HG03442 (cell line): ENCODE data around the gene SLC31A1.
A peak's percentile ranks its signal among the peaks of the same experiment; 100 is the strongest.
"Not testable (repeated sequence)": the region's sequence is repeated elsewhere in the genome, so short reads cannot be mapped to it uniquely, and the experiment has no call there.

Source experiments
- ATAC-seq: cut with Tn5 transposase; IDR thresholded peaks from one replicate; pipeline ENCODE4 v1.9.1; 2021; ENCODE audit warnings: mild to moderate bottlenecking, moderate library complexity; ENCODE audit not compliant: unreplicated experiment

SLC31A1 gene

GRCh38 chr9:113219969-113220368 lies 1.4 kb upstream of the SLC31A1 start:
- ATAC-seq, result peak; percentile 54

GRCh38 chr9:113220467-113221002 lies 809 bp upstream of the SLC31A1 start:
- no peak for ATAC-seq

GRCh38 chr9:113221800-113222481 lies 597 bp downstream of the SLC31A1 start:
- ATAC-seq, result no peak

DNA sequence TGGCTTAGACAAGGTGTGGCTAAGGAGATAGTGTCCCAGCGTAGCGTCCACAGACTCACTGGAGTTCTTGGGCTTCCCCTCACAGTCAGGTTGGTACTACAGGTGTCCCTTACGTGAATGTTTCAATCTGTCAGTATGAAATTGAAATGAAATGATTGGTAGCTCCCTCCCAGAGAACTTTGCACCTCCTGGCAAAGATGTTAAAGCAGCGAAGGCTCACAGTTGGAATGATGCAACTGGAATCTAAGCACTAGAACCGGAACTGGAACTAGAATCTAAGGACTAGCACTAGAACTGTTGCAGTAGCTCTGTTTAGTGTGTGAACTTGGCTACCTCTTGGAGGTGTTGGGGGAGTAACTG lies 1.1 kb downstream of the SLC31A1 start:
- no peak for ATAC-seq

GRCh38 chr9:113223963-113224362 lies 2.6 kb downstream of the SLC31A1 start:
- no peak for ATAC-seq

- no peak for ATAC-seq
Observed at GRCh38 chr9:113227436-113227835, 6.1 kb downstream of the SLC31A1 start.

DNA sequence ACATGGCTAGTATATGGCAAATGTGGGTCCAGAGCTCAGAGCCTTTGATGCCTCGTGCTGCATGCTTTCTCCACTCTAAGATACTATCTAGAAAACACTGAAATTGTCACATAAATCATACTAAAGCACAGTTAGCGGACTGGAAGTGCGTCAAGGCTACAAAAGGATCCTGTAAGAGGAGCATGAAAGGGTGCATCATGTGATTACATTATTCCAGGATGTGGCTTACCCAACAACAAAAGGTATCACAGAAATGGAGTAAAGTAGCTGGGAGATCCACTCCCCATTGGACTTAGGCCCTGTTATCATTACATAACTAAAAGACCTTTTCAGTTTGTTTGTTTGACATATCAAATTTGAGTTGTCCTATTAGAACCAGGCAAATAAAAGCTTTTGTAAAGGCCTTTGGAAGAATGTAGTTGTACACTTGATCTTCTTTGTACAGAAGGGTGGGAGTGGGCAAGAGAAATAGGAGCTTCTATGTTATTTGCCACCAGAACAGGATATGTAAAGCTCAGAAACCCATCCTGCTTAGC lies 6.9 kb downstream of the SLC31A1 start:
- no peak for ATAC-seq

- no peak for ATAC-seq
Observed at GRCh38 chr9:113231701-113232100, 10.4 kb downstream of the SLC31A1 start.

DNA sequence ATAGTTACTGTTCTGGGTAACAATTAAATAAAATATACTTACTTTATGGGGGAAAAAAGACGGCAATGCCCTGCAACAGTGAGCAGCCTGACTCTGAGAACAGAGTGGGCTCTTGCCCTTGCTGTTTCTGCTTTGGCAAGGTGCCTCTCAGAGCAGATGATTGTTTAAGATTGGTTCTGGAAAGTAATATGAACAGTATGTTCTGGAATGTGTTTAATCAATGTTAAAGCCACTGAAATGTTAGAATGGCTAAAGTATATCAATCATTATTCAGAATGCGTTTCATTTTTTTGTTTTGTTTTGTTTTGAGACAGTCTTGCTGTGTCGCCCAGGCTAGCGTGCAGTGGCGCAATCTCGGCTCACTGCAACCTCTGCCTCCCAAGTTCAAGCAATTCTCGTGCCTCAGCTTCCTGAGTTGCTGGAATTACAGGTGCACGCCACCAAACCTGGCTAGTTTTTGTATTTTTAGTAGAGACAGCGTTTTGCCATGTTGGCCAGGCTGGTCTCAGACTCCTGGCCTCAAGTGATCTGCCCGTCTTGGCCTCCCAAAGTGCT lies 14.4 kb downstream of the SLC31A1 start:
- not testable (repeated sequence) for ATAC-seq

- ATAC-seq, result no peak
Observed at GRCh38 chr9:113237026-113237425, 15.7 kb downstream of the SLC31A1 start.

DNA sequence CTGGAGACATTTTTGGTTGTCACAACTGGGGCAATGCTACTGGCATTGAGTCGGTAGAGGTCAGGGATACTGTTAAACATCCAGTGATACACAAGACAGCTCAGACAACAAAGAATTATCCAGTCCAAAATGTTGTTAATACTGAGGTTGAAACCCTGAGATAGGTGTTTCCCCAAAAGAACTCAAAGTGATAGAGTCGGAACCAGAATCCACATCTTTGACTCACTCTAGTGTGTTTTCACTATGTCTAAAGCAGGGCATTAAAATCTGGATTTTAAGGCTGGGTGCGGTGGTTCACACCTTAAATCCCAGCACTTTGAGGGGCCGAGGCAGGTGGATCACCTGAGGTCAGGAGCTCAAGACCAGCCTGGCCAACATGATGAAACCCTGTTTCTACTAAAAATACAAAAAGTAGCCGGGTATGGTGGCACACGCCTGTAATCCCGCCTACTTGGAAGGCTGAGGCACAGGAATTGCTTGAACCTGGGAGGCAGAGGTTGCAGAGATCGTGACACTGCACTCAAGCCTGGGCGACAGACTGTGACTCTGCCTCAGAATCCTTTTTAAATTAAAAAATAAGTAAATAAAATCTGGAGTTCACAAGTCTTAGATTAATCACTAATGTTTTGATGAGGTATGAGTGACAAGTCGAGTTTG lies 17.0 kb downstream of the SLC31A1 start:
- ATAC-seq, result no peak

GRCh38 chr9:113238859-113239232 lies 17.5 kb downstream of the SLC31A1 start:
- ATAC-seq, result no peak

DNA sequence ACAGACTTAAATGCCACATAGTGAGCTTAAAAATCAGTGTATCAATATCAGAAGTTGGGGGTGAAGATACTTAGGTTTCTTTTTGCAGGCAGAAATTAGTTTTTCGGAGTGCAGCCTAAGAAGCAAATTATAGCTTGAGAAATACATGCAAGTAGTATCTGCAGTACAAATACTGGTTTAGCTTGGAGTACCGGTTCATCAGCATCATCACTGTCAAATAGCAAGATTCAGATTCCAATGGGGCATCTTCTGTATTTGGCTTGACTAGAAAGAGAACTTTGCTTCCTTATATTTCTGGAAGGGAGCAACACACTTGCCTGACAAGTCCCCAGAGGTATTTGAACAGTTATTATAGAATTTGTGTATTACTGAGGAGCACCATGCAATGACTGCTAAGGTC lies 19.8 kb downstream of the SLC31A1 start:
- ATAC-seq, result no peak

DNA sequence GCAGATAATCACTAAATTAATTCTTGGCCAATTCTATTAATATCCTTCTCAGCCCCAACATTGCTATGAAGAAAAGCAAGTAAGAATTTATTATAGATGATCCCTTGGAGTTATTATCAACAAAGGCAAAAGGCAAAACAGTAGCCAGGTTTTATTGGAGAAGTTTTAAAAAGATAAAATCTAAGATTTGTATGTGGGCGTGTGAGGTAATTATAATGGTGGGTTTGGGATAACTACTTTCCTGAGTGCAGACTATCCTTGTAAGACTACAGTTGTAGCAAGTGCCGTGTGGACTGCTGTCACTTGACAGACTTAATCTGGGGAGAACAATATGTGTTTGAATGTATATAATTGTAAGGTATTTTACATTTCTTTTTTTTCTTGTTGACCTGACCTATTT lies 23.2 kb downstream of the SLC31A1 start:
- ATAC-seq, result no peak

DNA sequence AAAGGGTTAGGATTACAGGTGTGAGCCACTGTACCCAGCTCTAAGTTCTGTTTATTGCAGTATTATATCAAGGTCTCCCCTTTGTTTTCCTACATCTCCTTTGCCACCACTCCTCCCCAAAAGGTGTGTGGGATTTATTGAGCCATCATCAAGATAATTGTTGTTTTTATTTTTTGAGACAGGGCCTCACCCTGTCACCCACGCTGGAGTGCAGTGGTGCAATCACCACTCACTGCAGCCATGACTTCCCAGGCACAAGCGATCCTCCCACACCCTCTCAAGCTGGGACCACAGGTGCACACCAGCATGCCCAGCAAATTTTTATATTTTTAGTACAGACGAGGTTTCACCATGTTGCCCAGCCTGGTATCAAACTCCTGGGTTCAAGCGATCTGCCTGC lies 24.6 kb downstream of the SLC31A1 start:
- ATAC-seq, result no peak

DNA sequence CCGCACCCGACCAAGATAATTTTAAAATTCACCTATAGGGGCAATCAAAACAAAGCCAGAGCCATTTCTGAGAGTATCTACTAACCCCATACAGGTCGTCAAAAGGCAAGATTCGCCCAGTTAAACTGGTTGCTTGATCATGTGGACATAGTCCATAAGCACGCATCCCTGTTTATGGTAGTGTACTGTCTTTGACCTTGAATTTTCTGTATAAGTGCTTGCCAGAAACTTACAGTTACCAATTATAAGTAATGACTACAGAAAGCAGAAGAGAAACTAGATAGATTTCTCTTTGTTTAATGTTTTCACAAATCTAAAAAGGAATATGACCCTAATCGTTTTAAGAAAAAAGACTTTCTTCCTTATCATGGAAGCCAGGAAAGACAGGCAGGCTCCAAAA lies 25.6 kb downstream of the SLC31A1 start:
- no peak for ATAC-seq

- no peak for ATAC-seq
Observed at GRCh38 chr9:113247640-113248039, 26.3 kb downstream of the SLC31A1 start.

- not testable (repeated sequence) for ATAC-seq
Observed at GRCh38 chr9:113249661-113250060, 28.3 kb downstream of the SLC31A1 start.

- no peak for ATAC-seq
Observed at GRCh38 chr9:113250807-113251206, 29.5 kb downstream of the SLC31A1 start.

DNA sequence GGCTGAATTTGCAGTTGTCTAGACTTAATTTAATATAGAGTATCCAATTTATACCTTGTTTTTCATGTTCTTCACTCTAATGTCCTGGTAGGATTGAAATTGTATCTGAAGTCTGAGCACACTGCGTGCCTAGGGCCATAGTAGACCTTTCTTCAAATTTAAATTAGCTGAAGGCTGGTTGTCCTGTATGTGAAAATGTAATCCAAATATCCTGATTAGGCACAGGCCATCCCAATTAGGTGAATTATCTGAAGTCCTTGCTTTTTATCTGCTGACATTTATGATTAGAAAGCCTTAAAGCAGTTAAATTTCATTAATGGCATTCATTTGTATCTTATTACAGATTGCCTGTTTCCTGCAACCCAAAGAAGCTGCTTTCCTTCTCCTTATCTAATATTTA lies 33.6 kb downstream of the SLC31A1 start:
- no peak for ATAC-seq

DNA sequence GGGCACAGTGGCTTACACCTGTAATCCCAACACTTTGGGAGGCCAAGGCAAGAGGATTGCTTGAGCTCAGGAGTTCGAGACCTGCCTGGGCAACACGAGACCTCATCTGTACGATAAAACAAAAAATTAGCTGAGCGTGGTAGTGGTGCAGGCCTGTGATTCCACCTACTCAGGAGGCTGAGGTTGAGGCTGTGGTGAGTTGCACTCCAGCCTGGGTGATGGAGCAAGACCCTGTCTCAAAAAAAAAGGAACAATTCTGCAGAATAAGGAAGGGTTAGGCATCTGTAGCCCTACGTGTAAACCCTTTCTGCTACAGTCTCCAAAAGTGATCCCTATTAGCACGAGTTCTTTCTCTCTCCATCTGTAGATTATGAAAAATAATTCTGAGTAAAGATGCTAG lies 34.1 kb downstream of the SLC31A1 start:
- ATAC-seq, result no peak

DNA sequence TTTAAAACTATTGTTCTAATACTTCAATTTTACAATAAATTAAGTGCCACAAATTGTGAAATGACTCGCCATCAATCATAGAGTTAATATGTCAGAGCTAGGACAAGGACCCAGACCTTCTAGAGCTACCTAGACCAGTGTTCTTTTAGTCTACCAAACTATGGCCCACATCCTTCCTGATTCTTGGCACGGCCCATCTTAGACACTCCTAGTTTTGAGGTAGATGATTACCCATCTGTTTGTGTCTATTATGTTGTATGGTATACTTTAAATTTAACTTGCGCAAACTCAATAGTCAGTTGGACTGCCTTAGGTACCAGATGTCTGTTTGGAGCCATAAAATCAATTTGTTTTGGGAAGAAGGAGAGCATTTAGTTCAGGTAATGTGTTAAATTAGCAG lies 36.5 kb downstream of the SLC31A1 start:
- no peak for ATAC-seq
